NB4 (cell line): ENCODE data around the gene UBE2QL1.

Experiments
- CTCF ChIP-seq: IDR thresholded peaks from one replicate; pipeline ENCODE4 v1.5.1; 2012; ENCODE audit warnings: low read depth, low read length
- POLR2A ChIP-seq: IDR thresholded peaks from 2 replicates; pipeline ENCODE4 v1.6.1; 2011; ENCODE audit warnings: mild to moderate bottlenecking; ENCODE audit not compliant: insufficient read length; ENCODE audit errors: extremely low read depth

GRCh38 chr5:6491196-6491918 is 42.7 kb downstream of the UBE2QL1 start:
- TF ChIP-seq CTCF (no peak), POLR2A (no peak)
